ENCODE data around the gene RNU1-4.
"Not testable (repeated sequence)": the region's sequence is repeated elsewhere in the genome, so short reads cannot be mapped to it uniquely, and the experiment has no call there.

DNA sequence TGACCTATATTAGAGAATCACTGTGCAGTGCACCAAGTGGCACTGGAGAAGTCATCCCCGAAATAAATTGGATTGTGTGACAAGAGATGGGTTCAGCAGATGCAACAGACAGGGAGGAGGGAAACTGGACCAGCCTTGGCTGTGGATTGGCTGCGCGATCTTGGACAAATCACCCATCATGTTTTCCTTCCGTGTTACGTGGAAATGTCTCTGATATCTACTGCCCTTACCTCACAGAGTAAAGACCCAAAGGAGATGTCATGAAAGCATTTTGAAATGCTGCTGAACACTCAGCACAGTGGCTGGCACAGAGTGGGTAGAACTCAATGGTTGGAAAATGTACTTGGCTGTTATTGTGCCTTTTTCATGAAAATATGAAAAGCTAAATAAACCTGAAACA is 39.2 kb downstream of the RNU1-4 start:
- TF ChIP-seq CTCF (conservative IDR thresholded peaks at IDR 0.05 in 1 of 2, IDR thresholded peaks at IDR 0.05 in 1 of 2; ENCODE audit: low read depth in 1 of 2, low read length in 2 of 2); EZH2 (IDR thresholded peaks at IDR 0.05; ENCODE audit: low read length, missing control alignments): not testable (repeated sequence)
